Right atrium auricular region (tissue), 2 donors: Measurements from ENCODE around the gene JPH3. TPM values are rescaled to one million over a fixed set of nuclear protein-coding genes. Genes with fewer than 3 reads are reported as not detected.

Experiments
- DNase-seq: peaks from one replicate; pipeline ENCODE4 v3.0.0-alpha.2; 2019; ENCODE audit warnings: low spot score
- H3K27ac ChIP-seq, 2 donors: fragments of 200-600 bp; sonication (generic); 1 replicate in 1 of 2; 2 replicates in 1 of 2; pipeline ENCODE4 v1.5.1; 2016 to 2019
- H3K27me3 ChIP-seq, 2 donors: fragments of 200-600 bp; sonication (generic); one replicate each; pipeline versions ENCODE4 v1.5.1 to v1.6.0; 2017 to 2019
- H3K36me3 ChIP-seq: fragments of 200-600 bp; sonication (generic); one replicate; pipeline ENCODE4 v1.5.1; 2016
- H3K4me1 ChIP-seq, 2 donors: fragments of 200-600 bp; sonication (generic); one replicate each; pipeline versions ENCODE4 v1.5.1 to v1.6.0; 2017 to 2019
- H3K4me3 ChIP-seq, 2 donors: fragments of 200-600 bp; sonication (generic); 1 replicate in 1 of 2; 2 replicates in 1 of 2; pipeline ENCODE4 v1.5.1; 2017 to 2019; ENCODE audit warnings: mild to moderate bottlenecking in 1 of 2, moderate library complexity in 1 of 2
- H3K9me3 ChIP-seq, 2 donors: fragments of 200-600 bp; sonication (generic); one replicate each; pipeline ENCODE4 v1.5.1; 2019
- CTCF ChIP-seq, 2 donors: fragments of 200-600 bp; sonication (generic); IDR thresholded peaks; one replicate each; pipeline ENCODE4 v1.5.1; 2019; ENCODE audit warnings: antibody characterized with exemption in 2 of 2
- total RNA-seq, 2 donors: library from RNA; depleted of rRNA; stranded (reverse); fragments of >200 nt; gene quantifications; one replicate each; pipeline ENCODE4 v1.1.0, GENCODE V29; 2016

The JPH3 gene
- total RNA-seq, 2 donors from 2014 or later, result 0.08 to 0.11 TPM

GRCh38 chr16:87707097-87707496, 104.8 kb downstream of the JPH3 start:
- Histone ChIP-seq H3K4me1 (no peaks in the 10 kb centered on the region), H3K27me3 (no peaks in the 10 kb centered on the region), H3K36me3 (peaks cover 32% of the 10 kb centered on the region), H3K27ac (no peak overlapping the region), H3K4me3 (no peak overlapping the region), H3K9me3 (no peaks in the 10 kb centered on the region)
- no peak for DNase-seq
- no peak for TF ChIP-seq CTCF (IDR thresholded peaks at IDR 0.05)

DNA sequence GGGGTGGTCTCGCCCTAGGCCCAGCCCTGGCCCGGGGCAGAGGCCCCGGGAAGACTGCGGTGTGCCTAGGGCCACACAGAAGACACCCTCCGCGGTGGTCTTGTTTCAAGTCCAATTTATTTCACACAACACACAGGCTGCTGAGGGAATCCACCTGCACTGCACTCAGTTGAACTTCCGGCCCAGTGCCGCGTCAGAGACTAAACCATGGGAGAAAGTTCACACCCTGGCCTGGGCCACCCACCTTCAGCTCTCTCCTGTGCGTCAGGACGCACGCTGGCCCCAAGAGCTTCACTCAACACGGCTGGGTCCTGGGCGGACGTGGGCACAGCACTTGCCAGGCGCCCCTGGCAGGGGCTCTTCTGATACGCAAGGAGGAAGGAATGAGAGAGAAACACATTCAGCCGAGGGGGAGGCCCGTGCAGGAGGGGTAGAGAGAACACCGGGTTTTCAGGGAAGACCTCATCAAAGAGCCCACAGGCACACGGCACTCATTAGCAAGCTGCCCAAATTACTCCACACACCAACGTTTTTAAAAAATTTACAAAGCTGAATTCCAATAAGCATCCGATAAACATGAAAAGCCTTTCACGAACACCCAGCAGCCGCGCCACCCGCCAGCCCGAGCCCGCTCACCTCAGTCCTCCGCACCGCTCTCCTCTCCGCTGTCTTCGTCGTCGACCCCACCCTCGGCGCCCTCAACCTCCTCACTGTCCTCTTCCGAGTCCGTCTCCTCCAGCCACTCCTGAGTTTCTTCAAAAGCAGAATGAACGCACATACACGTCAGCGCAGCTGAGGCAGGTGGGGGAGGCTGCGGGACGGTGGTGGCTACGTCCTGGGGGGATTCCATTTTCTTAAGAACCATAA, 105.6 kb downstream of the JPH3 start:
- no peak for DNase-seq
- H3K9me3 ChIP-seq, result no peaks in the 10 kb centered on the region
- TF ChIP-seq CTCF (IDR thresholded peaks at IDR 0.05), result no peak
- no peak overlapping the region for H3K27ac ChIP-seq
- no peaks in the 10 kb centered on the region for H3K27me3 ChIP-seq
- no peaks in the 10 kb centered on the region for H3K4me1 ChIP-seq
- peaks cover 32% of the 10 kb centered on the region for H3K36me3 ChIP-seq
- no peak overlapping the region for H3K4me3 ChIP-seq

- no peak for DNase-seq
- H3K36me3 ChIP-seq, result peaks cover 36% of the 10 kb centered on the region
- H3K4me3 ChIP-seq, result no peak overlapping the region
- H3K27me3 ChIP-seq, result no peaks in the 10 kb centered on the region
- no peak for TF ChIP-seq CTCF (IDR thresholded peaks at IDR 0.05)
- H3K4me1 ChIP-seq, result no peaks in the 10 kb centered on the region
- no peaks in the 10 kb centered on the region for H3K9me3 ChIP-seq
- no peak overlapping the region for H3K27ac ChIP-seq
These were observed 106.8 kb downstream of the JPH3 start for GRCh38 chr16:87708881-87709638.

DNA sequence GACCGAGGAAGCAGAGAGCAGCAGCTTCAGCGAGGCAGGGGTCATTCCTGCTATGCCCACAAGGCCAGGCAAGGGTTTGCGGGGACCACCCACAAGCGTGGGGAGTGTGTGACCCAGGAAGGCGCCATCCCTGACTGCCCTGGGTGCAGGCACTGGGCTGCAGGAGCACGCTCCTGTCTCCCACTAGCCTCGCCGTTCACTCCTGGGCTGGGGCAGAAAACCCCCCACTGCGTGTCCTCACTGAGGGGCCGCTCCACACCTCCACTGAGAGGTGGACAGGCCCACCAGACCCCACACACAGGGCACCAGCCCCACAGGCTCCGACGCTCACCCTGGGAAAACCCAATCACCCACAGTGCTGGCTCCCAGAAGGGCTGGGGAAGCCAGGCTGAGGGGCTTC, 107.4 kb downstream of the JPH3 start:
- Histone ChIP-seq H3K4me3 (no peak overlapping the region), H3K27me3 (no peaks in the 10 kb centered on the region), H3K27ac (no peak overlapping the region), H3K9me3 (no peaks in the 10 kb centered on the region), H3K36me3 (peaks cover 39% of the 10 kb centered on the region), H3K4me1 (no peaks in the 10 kb centered on the region)
- DNase-seq, result no peak
- TF ChIP-seq CTCF (IDR thresholded peaks at IDR 0.05), result no peak

DNA sequence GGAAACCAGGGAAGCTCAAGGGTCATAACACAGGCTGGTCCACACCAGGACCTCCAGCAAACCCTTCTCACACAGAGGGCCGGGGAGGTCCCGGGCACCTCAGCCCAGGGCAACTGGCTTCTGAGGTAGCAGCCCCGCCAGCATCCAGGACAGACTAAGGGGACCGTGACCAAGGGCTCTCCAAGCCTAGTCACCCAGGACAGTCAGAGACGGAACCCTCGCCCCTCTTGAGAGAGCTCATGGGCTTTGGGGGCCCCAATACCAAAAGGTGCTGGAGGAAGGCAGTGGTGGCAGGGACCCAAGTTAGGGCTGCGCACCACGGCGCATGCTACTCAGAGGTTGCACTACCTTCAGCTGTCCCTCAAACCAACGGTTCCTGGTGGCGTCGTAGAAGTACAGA, 108.6 kb downstream of the JPH3 start:
- no peak for DNase-seq
- Histone ChIP-seq H3K36me3 (peaks cover 39% of the 10 kb centered on the region), H3K4me1 (no peaks in the 10 kb centered on the region), H3K27me3 (no peaks in the 10 kb centered on the region), H3K9me3 (no peaks in the 10 kb centered on the region), H3K27ac (no peak overlapping the region), H3K4me3 (no peak overlapping the region)
- no peak for TF ChIP-seq CTCF (IDR thresholded peaks at IDR 0.05)
